Epithelial cell of proximal tubule (primary cell): ENCODE results near the gene ERICH3. TPM values are rescaled to one million over a fixed set of nuclear protein-coding genes. Genes with fewer than 3 reads are reported as not detected.

ENCODE experiments used
- DNase-seq: peaks from one replicate; pipeline ENCODE4 v3.0.0-alpha.2; 2011; ENCODE audit warnings: low read depth
- H3K4me3 ChIP-seq: 2 replicates; pipeline ENCODE4 v1.5.1; 2011; ENCODE audit warnings: low read depth, mild to moderate bottlenecking, low read length
- CTCF ChIP-seq: conservative IDR thresholded peaks from 2 replicates; pipeline ENCODE4 v1.5.1; 2012; ENCODE audit warnings: low read depth, mild to moderate bottlenecking, low read length
- total RNA-seq: library from RNA; depleted of rRNA; stranded (reverse); fragments of >200 nt; gene quantifications from 2 replicates; pipeline ENCODE4 v1.2.3, GENCODE V29; 2015

Gene ERICH3
- total RNA-seq, 1 donor from 2014 or later: not detected

DNA sequence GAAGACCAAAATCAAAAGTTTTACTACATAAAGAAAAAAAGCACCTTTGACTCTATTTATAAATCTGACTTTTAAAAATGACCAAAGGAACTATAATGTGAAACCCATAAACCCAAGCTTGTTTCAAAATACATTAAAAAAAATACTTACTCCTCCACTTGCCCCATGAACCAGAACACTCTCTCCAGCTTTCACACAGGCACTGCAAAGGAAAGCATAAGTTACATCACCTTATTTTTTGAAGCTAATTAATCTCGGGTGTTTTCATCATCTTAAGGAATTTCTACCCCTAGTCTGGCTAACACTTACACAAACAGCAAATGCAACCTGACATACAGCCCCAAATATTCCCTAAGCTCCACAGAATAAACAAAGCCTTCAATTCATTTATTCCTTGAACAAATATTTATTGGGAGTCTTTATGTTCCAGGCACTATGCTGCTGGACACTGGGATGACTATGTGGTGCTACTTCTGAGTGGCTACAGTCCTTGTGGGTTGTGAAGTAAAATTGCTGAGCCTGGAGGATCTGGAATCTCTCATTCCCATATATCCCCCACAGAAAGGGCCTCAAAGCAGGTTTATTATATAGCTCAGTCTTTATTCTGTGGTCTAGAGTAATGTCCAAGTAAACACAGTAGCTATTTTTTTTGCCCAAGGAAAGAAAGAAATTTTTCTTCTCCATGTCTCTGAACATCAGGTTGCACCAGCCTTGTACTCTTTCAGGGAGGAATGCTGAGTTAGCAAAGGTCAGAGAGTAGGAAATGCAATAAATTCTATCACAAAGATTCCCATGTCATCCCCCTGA, 41.0 kb upstream of the ERICH3 start:
- H3K4me3 ChIP-seq: no peak overlapping the region
- no peak for TF ChIP-seq CTCF
- no peak for DNase-seq

- no peak overlapping the region for H3K4me3 ChIP-seq
- TF ChIP-seq CTCF: no peak
- DNase-seq: no peak
These were observed 40.3 kb upstream of the ERICH3 start for GRCh38 chr1:74713849-74714248.

- H3K4me3 ChIP-seq: no peak overlapping the region
- no peak for DNase-seq
- TF ChIP-seq CTCF: no peak
These were observed 39.3 kb upstream of the ERICH3 start for GRCh38 chr1:74712881-74713280.

- no peak overlapping the region for H3K4me3 ChIP-seq
- DNase-seq: no peak
- TF ChIP-seq CTCF: no peak
These were observed 30.0 kb upstream of the ERICH3 start for GRCh38 chr1:74703386-74704182.

GRCh38 chr1:74699331-74699730, 25.7 kb upstream of the ERICH3 start:
- no peak overlapping the region for H3K4me3 ChIP-seq
- TF ChIP-seq CTCF: no peak
- no peak for DNase-seq

DNA sequence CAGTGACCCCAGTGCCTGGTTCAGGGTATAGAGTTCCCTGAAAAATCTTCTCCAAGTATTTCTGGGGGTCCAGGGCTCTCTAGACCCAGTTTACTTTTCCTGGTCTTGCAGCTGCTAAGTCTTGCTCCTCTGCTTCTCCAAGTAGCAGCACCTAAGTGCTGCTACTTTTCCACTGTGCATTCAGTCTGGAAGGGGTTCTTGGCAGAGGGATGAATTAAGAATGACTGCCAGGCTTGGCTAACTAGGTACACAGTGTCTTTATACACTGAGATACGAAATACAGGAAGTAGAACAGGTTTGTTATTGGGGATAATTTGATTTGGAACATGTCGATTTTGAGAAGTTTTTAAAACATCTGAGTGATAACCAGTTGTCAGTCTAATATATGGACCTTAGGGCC, 24.2 kb upstream of the ERICH3 start:
- no peak for DNase-seq
- no peak for TF ChIP-seq CTCF
- H3K4me3 ChIP-seq: no peak overlapping the region
